Left colon (tissue), 2 donors: ENCODE data around the gene SPRED2. TPM values are rescaled to one million over a fixed set of nuclear protein-coding genes. Genes with fewer than 3 reads are reported as not detected.

ENCODE experiments used
- ATAC-seq: fragments of 200-7000 bp; cut with Tn5 transposase; one replicate; pipeline ENCODE4 v1.9.1; 2020; ENCODE audit warnings: mild to moderate bottlenecking, moderate library complexity
- DNase-seq, 2 donors: peaks; one replicate each; pipeline ENCODE4 v3.0.0-alpha.2; 2020
- intact Hi-C, 2 donors: fragments of 100-400 bp; cut with DNase I in 1 of 2; cut with micrococcal nuclease in 1 of 2; formaldehyde crosslinking; loops; one replicate each; pipeline versions ENCODE4 v1.11.2 to v1.14.0; 2022; cut with DNase I, micrococcal nuclease
- total RNA-seq, 2 donors: library from RNA; stranded (reverse); fragmentation: NEBNext Ultra II Directional; extraction: Animal tissue kit (Norgen Biotek cat#: 25700); gene quantifications; one replicate each; pipeline ENCODE4 v1.2.1, GENCODE V29; 2021
- donor health status: DM: no; HTN: no; CAD: no.
- donor health status: DM: yes; HTN: yes; CAD: no.

The SPRED2 gene
- total RNA-seq, 2 donors from 2014 or later = 41.5 to 57.0 TPM

GRCh38 chr2:65393743-65394422, 38.5 kb downstream of the SPRED2 start:
- intact Hi-C loops = no loop called here
- ATAC-seq (no peak), DNase-seq (no peak)

GRCh38 chr2:65393046-65393445, 39.4 kb downstream of the SPRED2 start:
- DNase-seq (no peak), ATAC-seq (no peak)
- intact Hi-C loops = no loop called here

- no peak for DNase-seq
- intact Hi-C loops = no loop called here
- ATAC-seq = no peak
Observed at GRCh38 chr2:65392609-65393008, 39.8 kb downstream of the SPRED2 start.

- DNase-seq (peak; percentile 68 to 73), ATAC-seq (peak; percentile 86)
Observed at GRCh38 chr2:65390134-65390533, 42.3 kb downstream of the SPRED2 start.

GRCh38 chr2:65389476-65389875, 42.9 kb downstream of the SPRED2 start:
- intact Hi-C loops = no loop called here
- no peak for ATAC-seq
- DNase-seq = no peak

More at GRCh38 chr2:65390134-65390533, 42.3 kb downstream of the SPRED2 start:
- intact Hi-C loops = no loop called here

GRCh38 chr2:65388596-65389390, 43.6 kb downstream of the SPRED2 start:
- intact Hi-C loops = no loop called here
- ATAC-seq (no peak), DNase-seq (no peak)

GRCh38 chr2:65388051-65388531, 44.3 kb downstream of the SPRED2 start:
- intact Hi-C loops = no loop called here
- ATAC-seq = no peak

GRCh38 chr2:65386989-65387388, 45.4 kb downstream of the SPRED2 start:
- intact Hi-C loops = no loop called here
- DNase-seq (no peak), ATAC-seq (no peak)

More at GRCh38 chr2:65388051-65388531, 44.3 kb downstream of the SPRED2 start:
- DNase-seq = no peak

- DNase-seq (no peak), ATAC-seq (no peak)
- intact Hi-C loops = no loop called here
Observed at GRCh38 chr2:65386344-65386743, 46.1 kb downstream of the SPRED2 start.

GRCh38 chr2:65383541-65384488, 48.6 kb downstream of the SPRED2 start:
- intact Hi-C loops = no loop called here

GRCh38 chr2:65382776-65383357, 49.5 kb downstream of the SPRED2 start:
- intact Hi-C loops = no loop called here
- DNase-seq (peak; percentile 90 to 93), ATAC-seq (peak; percentile 76)

More at GRCh38 chr2:65383541-65384488, 48.6 kb downstream of the SPRED2 start:
- no peak for ATAC-seq
- no peak for DNase-seq

- intact Hi-C loops = no loop called here
- ATAC-seq (no peak), DNase-seq (no peak)
Observed at GRCh38 chr2:65382323-65382722, 50.1 kb downstream of the SPRED2 start.

GRCh38 chr2:65381607-65382051, 50.8 kb downstream of the SPRED2 start:
- intact Hi-C loops = no loop called here
- ATAC-seq (no peak), DNase-seq (no peak)

GRCh38 chr2:65380255-65380654, 52.1 kb downstream of the SPRED2 start:
- ATAC-seq = no peak
- no peak for DNase-seq
- intact Hi-C loops = no loop called here

- intact Hi-C loops = no loop called here
- ATAC-seq = peak; percentile 70
- DNase-seq = peak; percentile 28 to 71
Observed at GRCh38 chr2:65379721-65380171, 52.7 kb downstream of the SPRED2 start.

GRCh38 chr2:65379223-65379622, 53.2 kb downstream of the SPRED2 start:
- intact Hi-C loops = no loop called here
- no peak for ATAC-seq
- DNase-seq = no peak

GRCh38 chr2:65378290-65378689, 54.1 kb downstream of the SPRED2 start:
- DNase-seq (no peak), ATAC-seq (no peak)
- intact Hi-C loops = no loop called here

- peak in 1 of 2 donors; percentile 25 for DNase-seq
- ATAC-seq = peak; percentile 56
- intact Hi-C loops = no loop called here
Observed at GRCh38 chr2:65377556-65378192, 54.7 kb downstream of the SPRED2 start.
